GM21515 (cell line): ENCODE measurements around the gene FITM1.

Experiments
- ATAC-seq: cut with Tn5 transposase; IDR thresholded peaks from one replicate; pipeline ENCODE4 v1.9.1; 2021; ENCODE audit not compliant: unreplicated experiment

The FITM1 gene

DNA sequence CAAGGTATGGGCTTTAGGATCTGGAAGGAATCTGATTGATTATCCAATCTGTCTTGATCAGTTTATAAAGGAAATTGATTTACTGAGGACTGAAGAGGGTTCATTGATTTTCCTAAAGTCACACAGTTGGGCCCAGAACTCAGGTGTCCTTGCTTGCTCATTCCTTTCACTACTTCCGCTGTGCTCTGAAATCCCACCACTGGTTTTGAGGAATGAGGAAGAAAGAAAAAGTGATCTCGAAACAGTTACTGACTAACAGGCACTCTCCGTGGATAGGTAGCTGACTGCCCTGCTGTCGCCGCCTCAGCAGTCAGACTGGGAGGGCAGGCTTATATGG is at the start of gene FITM1:
Gene FITM1 (plus strand): TSS at position 280 of the 337 bp plus-strand sequence. CDS start 905 bp downstream, outside the sequence.
- ATAC-seq, result no peak

DNA sequence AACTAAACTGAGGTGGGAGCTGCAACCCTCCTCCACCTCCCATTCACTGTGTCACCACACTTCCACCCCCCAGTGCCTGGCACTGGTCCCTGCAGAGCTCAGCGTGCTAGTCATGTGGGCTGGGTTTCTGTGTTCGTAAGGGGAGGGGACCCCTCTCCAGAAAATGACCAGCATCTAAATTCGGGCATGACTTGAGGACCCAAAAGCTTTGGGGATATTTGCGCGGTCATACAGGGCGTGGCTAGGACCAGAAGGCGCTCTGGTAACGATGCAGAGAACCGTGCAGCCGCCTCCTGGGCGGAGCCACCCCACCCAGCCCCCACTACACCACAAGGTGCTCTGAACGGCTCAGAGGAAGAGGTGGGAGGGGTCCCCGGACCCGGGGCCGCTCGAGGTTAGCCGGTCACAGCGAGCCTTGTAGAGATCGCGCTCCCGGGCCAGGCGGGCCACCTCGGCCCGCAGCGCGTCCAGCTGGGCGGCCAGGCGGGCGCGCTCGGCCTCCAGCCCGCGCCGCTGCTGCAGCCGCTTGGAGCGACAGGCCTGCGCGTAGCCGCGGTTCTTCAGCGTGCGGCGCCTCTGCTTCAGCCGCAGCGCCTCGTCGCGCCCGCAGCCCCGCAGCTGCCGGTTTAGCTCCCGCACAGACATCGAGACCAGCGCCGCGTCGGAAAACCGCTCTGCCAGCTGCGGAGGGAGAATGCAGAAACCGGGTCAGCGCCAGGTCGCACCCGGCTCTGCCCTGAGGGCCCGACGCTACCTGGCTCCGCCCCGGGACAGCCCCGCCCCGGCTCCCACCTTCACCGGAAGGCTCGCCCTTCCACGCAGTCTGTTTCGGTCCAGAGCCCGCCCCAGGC is 49.3 kb upstream of the FITM1 start:
- peak; percentile 92 for ATAC-seq

DNA sequence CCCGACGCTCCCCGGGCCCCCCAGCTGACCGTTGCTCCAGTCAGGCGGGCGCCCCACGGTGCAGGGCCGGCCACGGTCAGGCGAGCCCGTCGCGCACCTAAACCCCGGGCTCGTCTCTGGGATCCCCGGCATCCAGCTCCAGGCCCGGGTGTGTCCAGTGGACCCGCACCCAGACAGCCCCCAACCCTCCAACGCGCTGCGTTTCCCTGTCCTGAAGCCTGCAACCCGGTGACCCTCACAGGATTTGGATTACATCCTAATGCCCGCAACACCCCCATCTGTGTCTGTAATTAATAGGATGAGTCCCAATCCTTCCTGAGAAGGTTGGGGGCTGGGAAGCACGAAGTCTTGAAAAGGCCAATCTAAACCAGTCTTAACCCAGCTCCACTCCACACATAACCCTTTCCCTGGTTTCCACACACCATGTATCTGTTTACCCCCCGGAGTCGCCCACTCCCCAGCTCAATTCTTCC is 48.7 kb upstream of the FITM1 start:
- no peak for ATAC-seq

DNA sequence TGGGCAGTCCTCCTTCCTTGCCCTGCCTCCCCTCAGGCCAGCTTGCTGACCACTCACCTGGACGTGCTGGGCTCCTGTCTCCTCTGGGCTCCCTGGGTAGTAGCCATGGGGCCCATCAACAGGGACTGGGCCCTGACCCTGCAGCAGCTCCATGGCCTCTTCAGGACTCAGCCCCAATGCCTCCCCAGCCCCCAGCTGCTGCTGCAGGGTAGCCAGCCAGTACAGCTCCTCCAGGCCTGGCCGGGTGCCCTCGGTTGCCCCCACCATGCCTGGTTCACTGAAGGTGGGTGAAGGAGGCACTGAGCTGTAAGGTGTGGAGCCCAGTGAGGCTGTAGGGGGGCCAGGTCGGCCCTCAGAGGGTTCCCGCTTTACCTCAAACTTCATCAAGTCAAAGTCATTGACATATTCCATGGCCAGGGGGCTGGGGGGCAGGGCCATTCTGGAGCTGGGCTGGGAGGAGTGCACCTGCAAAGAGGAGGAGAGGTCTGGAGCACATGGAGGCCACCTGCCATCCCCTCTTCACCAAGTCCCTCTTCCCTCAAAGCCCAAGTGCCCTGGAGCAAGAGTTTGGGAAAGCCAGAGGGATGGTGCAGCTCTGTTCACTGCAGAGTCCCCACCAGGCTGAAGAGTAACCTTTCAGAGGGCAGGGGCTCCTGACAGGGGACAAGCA is 47.9 kb upstream of the FITM1 start:
- no peak for ATAC-seq

DNA sequence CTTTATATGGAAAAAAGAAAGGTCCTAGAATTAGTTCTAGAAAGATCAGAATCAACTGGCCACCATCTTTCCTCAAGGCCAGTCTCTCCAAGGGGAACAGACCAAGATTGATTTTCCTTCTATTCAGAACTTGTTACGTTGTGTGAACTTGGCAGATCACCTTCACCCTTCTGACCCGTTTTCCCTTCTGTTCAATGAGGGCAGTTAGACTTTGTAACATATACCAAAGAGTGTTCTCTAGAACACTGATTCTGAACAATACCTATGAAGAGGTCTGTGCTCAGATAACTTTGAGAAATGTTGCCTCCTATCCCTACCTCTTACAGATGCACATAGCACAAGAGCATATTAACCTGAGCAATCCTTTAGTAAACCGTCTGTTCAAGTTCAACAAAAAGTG is 47.0 kb upstream of the FITM1 start:
- ATAC-seq, result no peak

- no peak for ATAC-seq
These were observed 46.0 kb upstream of the FITM1 start for GRCh38 chr14:24084440-24084839.

- ATAC-seq, result no peak
These were observed 45.2 kb upstream of the FITM1 start for GRCh38 chr14:24085215-24085614.

DNA sequence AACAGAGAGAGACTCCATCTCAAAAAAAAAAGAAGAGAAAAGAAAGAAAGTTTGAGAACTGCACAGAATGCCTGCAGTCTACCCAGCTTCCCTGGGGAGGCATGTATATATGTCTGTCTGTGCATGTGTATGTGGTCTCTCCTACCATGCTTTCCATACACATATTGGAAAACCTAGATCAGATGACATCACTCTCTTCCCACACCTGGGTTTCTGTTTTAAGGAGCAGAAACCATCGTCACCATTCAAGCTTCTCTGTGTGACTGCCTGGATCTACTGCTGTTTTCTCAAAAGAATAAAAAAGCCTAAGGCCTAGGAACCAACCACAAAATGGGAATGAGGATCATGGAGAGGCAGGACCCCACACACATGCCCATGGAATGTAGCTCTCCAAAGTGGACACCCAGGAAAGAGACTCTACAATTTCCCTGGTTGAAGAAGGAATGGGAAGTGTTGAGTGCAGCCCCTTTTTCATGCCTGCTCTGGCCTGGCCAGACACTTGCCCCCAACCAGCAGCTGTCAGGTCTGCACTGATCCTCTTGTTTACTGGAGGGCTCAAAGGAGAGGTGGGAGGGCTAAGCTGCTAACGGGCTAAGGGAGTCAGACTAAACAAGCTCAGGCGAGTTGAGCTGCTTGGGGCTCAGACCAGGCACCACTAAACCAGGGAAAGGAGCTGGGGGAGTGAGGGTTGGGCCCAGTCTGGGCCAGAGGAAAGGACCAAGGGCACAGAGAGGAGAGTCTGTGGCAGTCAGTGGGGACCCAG is 44.1 kb upstream of the FITM1 start:
- no peak for ATAC-seq

GRCh38 chr14:24087004-24087403 is 43.5 kb upstream of the FITM1 start:
- no peak for ATAC-seq

DNA sequence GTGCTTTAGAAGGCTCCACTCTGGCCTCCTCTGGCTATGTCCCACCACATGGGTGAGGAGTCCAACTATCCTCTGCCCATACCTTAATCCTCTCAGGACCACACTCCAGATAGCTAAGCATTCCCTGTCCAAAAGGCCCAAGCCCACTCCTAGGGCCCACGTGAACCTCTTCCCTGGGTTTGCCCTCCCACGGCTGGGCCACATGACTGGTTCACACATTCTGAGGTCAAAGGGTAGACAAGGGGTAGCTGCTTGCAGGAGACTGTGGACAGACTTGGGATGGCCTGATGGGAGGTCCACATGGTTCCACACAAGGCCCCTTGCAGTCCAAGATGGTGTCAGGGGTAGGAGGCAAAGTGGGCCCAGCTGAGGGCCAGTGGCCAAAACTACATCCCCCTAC is 42.4 kb upstream of the FITM1 start:
- ATAC-seq, result no peak

DNA sequence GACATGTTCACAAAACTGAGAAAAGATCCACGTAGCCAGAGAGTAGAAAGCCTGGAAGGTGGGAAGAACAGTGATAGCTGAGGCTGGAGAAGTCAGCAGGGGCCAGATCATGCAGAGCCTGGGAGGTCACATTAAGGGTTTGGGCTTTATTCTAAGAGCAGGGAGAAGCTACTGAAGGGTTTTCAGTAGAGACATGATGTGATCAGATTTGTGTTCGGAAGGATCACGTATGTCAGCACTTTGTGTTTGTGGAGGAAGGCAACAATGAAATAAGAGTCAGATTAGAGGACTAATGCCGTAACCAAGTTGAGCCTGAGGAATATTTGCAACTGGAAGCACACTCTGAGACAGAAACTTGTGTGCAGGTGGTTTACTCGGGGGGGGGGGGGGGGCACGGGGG is 40.6 kb upstream of the FITM1 start:
- ATAC-seq, result no peak

DNA sequence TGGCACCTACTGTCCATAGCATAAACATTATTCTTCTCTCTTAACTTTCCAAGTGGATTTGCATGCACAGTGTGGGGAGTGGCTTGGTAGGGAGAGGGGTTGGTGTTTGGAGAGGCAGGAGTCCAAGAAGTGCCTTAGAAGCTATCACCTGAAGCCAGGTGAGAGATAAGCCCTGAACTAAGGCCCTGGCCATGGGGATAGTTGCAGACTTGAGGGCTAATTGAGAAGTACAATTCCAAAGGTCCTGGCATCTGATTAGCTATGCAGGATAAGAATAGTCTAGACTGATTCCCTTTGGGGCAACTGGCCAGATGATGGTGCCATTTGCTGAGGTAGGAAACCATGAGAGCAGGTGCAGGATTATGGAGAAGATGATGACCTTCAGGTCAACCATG is 38.4 kb upstream of the FITM1 start:
- ATAC-seq, result no peak

DNA sequence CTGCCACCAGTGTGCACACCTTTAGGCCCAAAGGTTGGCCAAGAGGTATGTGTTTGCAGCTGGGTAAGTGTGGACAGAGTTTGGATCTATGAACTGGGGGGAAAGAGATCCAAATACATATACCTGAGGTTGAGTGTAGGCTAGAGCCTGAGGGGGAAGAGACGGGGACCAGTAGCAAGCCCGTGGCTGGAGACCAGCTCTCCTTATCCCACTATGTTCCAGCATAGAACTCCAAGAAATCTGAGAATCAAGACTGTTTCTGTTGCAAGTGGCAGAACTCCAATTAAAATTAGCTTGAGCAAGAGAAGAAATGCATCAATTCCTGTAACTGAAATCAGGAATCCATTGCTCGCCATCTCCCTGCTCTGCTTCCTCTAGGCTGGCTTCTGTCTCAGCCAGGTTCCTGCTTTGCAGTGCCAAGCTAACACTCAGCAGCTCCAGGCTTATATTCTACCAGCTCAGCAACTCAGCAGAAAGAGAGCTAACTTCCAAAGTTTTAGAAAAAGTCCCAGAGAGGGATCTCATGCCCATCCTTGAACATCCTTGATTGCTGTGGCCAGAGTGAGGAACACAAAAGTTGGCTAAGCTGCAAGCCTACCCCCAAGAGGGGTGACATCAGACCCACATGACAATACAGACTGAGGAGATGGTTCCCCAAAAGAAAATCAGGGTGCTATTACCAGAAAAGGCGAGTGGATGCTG is 37.8 kb upstream of the FITM1 start:
- no peak for ATAC-seq

DNA sequence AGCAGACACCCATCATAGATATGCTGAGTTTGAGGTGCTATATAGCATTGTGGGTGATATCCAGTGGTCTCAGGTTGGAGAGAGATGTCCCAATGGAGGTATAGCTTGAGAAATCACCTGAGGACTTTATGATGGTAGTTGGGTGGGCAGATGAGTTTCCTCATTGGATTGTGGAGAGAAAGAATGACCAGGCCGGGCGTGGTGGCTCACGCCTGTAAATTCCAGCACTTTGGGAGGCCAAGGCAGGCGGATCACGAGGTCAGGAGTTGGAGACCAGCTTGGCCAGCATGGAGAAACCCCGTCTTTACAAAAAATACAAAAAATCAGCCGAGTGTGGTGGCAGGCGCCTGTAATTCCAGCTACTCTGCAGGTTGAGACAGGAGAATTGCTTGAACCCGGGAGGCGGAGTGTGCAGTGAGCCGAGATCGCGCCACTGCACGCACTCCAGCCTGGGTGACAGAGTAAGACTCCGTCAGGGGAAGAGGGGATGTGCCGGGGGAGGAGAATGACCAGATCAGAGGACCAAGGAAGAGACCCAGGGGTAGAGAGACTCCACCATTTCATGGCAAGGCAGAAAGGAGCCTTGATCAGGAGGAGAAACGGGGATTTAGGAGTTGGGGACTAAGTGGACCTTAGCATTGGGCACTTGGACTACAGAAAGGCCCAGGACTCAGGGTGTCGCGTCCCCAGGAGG is 37.1 kb upstream of the FITM1 start:
- no peak for ATAC-seq

GRCh38 chr14:24093901-24094840 is 36.3 kb upstream of the FITM1 start, which contains the start of gene PCK2:
PCK2 (plus strand) TSS chr14:24094311; CDS start chr14:24094406, 95 bp downstream.
- ATAC-seq, result peak; percentile 41

- ATAC-seq, result no peak
These were observed 35.6 kb upstream of the FITM1 start for GRCh38 chr14:24094841-24095270.

GRCh38 chr14:24095271-24096068 is 35.0 kb upstream of the FITM1 start:
- ATAC-seq, result peak; percentile 60

- no peak for ATAC-seq
These were observed 33.8 kb upstream of the FITM1 start for GRCh38 chr14:24096545-24097181.
